K562 (cell line): ENCODE data around the gene SLC4A9. TPM values are rescaled to one million over a fixed set of nuclear protein-coding genes. Genes with fewer than 3 reads are reported as not detected.

Source experiments
- ATF2 ChIP-seq: sonication (generic); formaldehyde crosslinking; IDR thresholded peaks from 2 replicates; pipeline ENCODE4 v1.8.1; 2022; ENCODE audit warnings: missing genetic modification reagents
- CBFA2T3 ChIP-seq: fragments of 450-650 bp; IDR thresholded peaks from 2 replicates; pipeline ENCODE4 v1.6.1; 2017
- E2F4 ChIP-seq: sonication (generic); formaldehyde crosslinking; IDR thresholded peaks from 2 replicates; pipeline ENCODE4 v1.8.0; 2022; ENCODE audit warnings: mild to moderate bottlenecking, low read depth, missing genetic modification reagents
- HINFP ChIP-seq: fragments of 450-650 bp; conservative IDR thresholded peaks from 2 replicates; pipeline ENCODE4 v1.6.1; 2016; ENCODE audit warnings: missing genetic modification characterization, low read depth, mild to moderate bottlenecking, control low read depth, missing compliant biosample characterization
- KLF16 ChIP-seq: IDR thresholded peaks from 2 replicates; pipeline ENCODE4 v1.6.1; 2016; ENCODE audit warnings: antibody characterized with exemption
- MXI1 ChIP-seq: IDR thresholded peaks from 2 replicates; pipeline ENCODE4 v1.6.1; 2011; ENCODE audit warnings: low read depth, mild to moderate bottlenecking, improper control_type of control experiment, low read length
- NCOR1 ChIP-seq: fragments of 450-650 bp; IDR thresholded peaks from 2 replicates; pipeline ENCODE4 v1.6.1; 2016; ENCODE audit warnings: mild to moderate bottlenecking, moderate library complexity
- POLR2AphosphoS5 ChIP-seq: IDR thresholded peaks from 2 replicates; pipeline ENCODE4 v1.6.1; 2011; ENCODE audit warnings: mild to moderate bottlenecking, low read depth, low read length, moderate library complexity; ENCODE audit not compliant: control insufficient read depth, insufficient read depth
- RAD21 ChIP-seq, 2 experiments: fragments of 250-450 bp in 1 of 2; fragments of 450-650 bp in 1 of 2; sonication (Bioruptor Pico) in 1 of 2; formaldehyde crosslinking in 1 of 2; IDR thresholded peaks in 1 of 2; conservative IDR thresholded peaks in 1 of 2; 2 replicates each; pipeline versions ENCODE4 v1.4.0 to v1.8.0; 2020 to 2022; ENCODE audit warnings: mild to moderate bottlenecking in 2 of 2, moderate library complexity in 1 of 2
- RBFOX2 ChIP-seq: fragments of 200-400 bp; formaldehyde crosslinking; IDR thresholded peaks from 2 replicates; pipeline ENCODE4 v1.6.1; 2017; ENCODE audit warnings: low read depth, mild to moderate bottlenecking, low read length, moderate library complexity
- SMC3 ChIP-seq: conservative IDR thresholded peaks from 2 replicates; pipeline ENCODE4 v1.6.1; 2011; ENCODE audit warnings: low read depth, low read length, improper control_type of control experiment; ENCODE audit not compliant: insufficient read depth
- STAG1 ChIP-seq: sonication (generic); formaldehyde crosslinking; IDR thresholded peaks from 2 replicates; pipeline ENCODE4 v1.5.0; 2020; ENCODE audit warnings: missing genetic modification reagents, borderline replicate concordance
- STAT5B ChIP-seq: fragments of 250-450 bp; sonication (Bioruptor Pico); IDR thresholded peaks from 2 replicates; pipeline ENCODE4 v1.8.0; 2021; ENCODE audit warnings: mild to moderate bottlenecking, inconsistent platforms
- TEAD4 ChIP-seq, 2 experiments: sonication (generic) in 1 of 2; formaldehyde crosslinking in 1 of 2; IDR thresholded peaks; 2 replicates each; pipeline versions ENCODE4 v1.6.1 to v1.8.0; 2012 to 2022; ENCODE audit warnings: borderline replicate concordance in 1 of 2, inconsistent platforms in 1 of 2, low read length in 1 of 2, mild to moderate bottlenecking in 1 of 2, missing genetic modification reagents in 1 of 2
- THRB ChIP-seq: fragments of 450-650 bp; formaldehyde crosslinking; conservative IDR thresholded peaks from 2 replicates; pipeline ENCODE4 v1.4.0; 2022; ENCODE audit warnings: mild to moderate bottlenecking, missing genetic modification characterization
- WHSC1 ChIP-seq: IDR thresholded peaks from one replicate; pipeline ENCODE4 v1.6.1; 2012; ENCODE audit warnings: low read length, control low read depth, inconsistent platforms
- ZNF146 ChIP-seq: IDR thresholded peaks from one replicate; pipeline ENCODE4 v1.6.1; 2018; ENCODE audit warnings: missing compliant biosample characterization; ENCODE audit not compliant: unreplicated experiment
- ZNF696 ChIP-seq: fragments of 250-450 bp; sonication (Bioruptor Pico); conservative IDR thresholded peaks from 2 replicates; pipeline ENCODE4 v1.4.0; 2020; ENCODE audit warnings: mild to moderate bottlenecking, moderate library complexity
- ZNF830 ChIP-seq: fragments of 250-450 bp; sonication (Bioruptor Pico); IDR thresholded peaks from 2 replicates; pipeline ENCODE4 v1.5.0; 2021; ENCODE audit warnings: mild to moderate bottlenecking
- polyA plus RNA-seq, 8 experiments: library from polyadenylated mRNA; depleted of rRNA in 4 of 8; stranded (reverse) in 5 of 8; unstranded in 3 of 8; fragments of >200 nt; fragmentation: Nextera tagmentation in 2 of 8; fragmentation: Illumina TruSeq in 1 of 8; extraction: Ambion mirVana in 2 of 8; extraction: Trizol in 1 of 8; gene quantifications; 2 replicates each; pipeline versions ENCODE4 v1.2.1 to v1.2.3, GENCODE V29; 2011 to 2014; ENCODE audit warnings: inconsistent platforms in 1 of 8, missing spikeins in 1 of 8
- total RNA-seq, 7 experiments: library from RNA; depleted of rRNA in 6 of 7; stranded (reverse); fragments of >200 nt in 6 of 7; fragmentation: Illumina TruSeq in 2 of 7; extraction: Trizol in 2 of 7; gene quantifications; 2 replicates each; pipeline versions ENCODE4 v1.2.1 to v1.2.3, GENCODE V29; 2011 to 2021; ENCODE audit warnings: low replicate concordance in 1 of 7
- TF ChIP-seq, protein P1 (sequence below): fragments of 450-650 bp; formaldehyde crosslinking; IDR thresholded peaks from 2 replicates; pipeline ENCODE4 v1.4.0; 2022; ENCODE audit warnings: missing genetic modification characterization

The SLC4A9 gene
- total and polyA plus RNA-seq, 9 of the 15 experiments (the other 6 are each of a cell fraction or from before 2014, with no cell fraction given): 0.05 to 0.13 TPM; not detected in 7

- TF ChIP-seq, protein P1, sequence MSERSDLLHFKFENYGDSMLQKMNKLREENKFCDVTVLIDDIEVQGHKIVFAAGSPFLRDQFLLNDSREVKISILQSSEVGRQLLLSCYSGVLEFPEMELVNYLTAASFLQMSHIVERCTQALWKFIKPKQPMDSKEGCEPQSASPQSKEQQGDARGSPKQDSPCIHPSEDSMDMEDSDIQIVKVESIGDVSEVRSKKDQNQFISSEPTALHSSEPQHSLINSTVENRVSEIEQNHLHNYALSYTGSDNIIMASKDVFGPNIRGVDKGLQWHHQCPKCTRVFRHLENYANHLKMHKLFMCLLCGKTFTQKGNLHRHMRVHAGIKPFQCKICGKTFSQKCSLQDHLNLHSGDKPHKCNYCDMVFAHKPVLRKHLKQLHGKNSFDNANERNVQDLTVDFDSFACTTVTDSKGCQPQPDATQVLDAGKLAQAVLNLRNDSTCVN: 0 out of 2 replicates have a peak, but pooled peaks have one; percentile 48
- no peak for TF ChIP-seq STAG1 (CRISPR knock-in tag)
- no peak for TF ChIP-seq ZNF830 (CRISPR knock-in tag)
- TF ChIP-seq E2F4: no peak
- no peak for TF ChIP-seq HINFP
- TF ChIP-seq ZNF146 (CRISPR knock-in tag): no peak
- TF ChIP-seq WHSC1: no peak
- TF ChIP-seq CBFA2T3: no peak
- peak; percentile 53; the same call in 1 of the 2 replicates for TF ChIP-seq SMC3
- TF ChIP-seq THRB (CRISPR knock-in tag): no peak
- no peak for TF ChIP-seq STAT5B
- TF ChIP-seq TEAD4 (IDR thresholded peaks at IDR 0.05; ENCODE audit: low read length): peak; percentile 57
- TF ChIP-seq TEAD4 (CRISPR knock-in tag; IDR thresholded peaks at IDR 0.05; ENCODE audit: borderline replicate concordance): no peak
- no peak for TF ChIP-seq ZNF696 (CRISPR knock-in tag)
- TF ChIP-seq POLR2AphosphoS5: no peak
- peak; percentile 77 to 79 for TF ChIP-seq RAD21 (CRISPR knock-in tag; conservative IDR thresholded peaks at IDR 0.05 in 1 of 2, IDR thresholded peaks at IDR 0.05 in 1 of 2)
- TF ChIP-seq NCOR1: no peak
- TF ChIP-seq MXI1: no peak
- no peak for TF ChIP-seq ATF2 (CRISPR knock-in tag)
- TF ChIP-seq KLF16: 0 out of 2 replicates have a peak, but pooled peaks have one; percentile 12
- no peak for TF ChIP-seq RBFOX2
Measured at GRCh38 chr5:140351609-140352334, 8.2 kb upstream of the SLC4A9 start (continued).
